DMS153 treated with DMSO at 0.1 percent for 48 hours (cell line): ENCODE measurements around the gene COA1.
"Not testable (repeated sequence)": the region's sequence is repeated elsewhere in the genome, so short reads cannot be mapped to it uniquely, and the experiment has no call there.

ENCODE experiments used
- DNase-seq: peaks from one replicate; lab custom pipeline; 2025; ENCODE audit not compliant: unreplicated experiment; lab: John Stamatoyannopoulos, UW

Gene COA1

DNA sequence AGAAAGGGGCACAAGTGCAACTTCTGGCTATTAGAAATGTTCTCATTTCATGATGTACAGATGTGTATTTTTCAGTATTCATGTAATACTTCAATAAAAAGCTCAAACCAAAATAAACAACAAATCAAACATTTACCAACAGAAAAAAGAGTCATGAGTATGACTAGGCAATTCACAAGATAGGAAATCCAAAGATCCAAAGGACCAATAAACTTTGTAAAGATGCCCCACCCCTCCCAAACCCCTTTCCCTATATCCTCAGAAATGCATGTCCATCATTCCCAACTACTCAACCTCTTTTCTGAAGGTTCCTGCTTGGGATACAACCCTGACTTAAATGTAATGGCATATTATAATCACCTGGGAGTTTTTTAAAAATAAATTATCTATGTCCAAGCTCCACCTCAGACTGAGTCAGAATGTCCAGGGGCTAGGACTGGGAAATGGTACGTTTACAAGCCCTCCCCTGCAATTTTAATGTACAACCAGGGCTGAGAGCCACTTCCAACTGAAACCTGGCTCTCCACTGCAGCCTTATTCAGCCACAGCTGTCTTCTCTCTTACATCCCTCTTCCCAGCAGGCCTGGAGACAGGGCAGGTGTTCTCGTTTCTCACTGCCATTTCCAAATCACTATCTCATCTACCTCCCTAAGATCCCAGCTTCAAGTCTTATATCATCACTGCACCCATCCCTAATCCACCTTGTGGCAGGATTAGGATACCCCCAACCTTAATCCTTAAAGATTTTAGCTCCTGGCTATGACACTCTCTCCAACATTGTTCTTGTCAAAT, 36.5 kb downstream of the COA1 start:
- no peak for DNase-seq

- no peak for DNase-seq
Measured at GRCh38 chr7:43691611-43692010, 37.7 kb downstream of the COA1 start.

DNA sequence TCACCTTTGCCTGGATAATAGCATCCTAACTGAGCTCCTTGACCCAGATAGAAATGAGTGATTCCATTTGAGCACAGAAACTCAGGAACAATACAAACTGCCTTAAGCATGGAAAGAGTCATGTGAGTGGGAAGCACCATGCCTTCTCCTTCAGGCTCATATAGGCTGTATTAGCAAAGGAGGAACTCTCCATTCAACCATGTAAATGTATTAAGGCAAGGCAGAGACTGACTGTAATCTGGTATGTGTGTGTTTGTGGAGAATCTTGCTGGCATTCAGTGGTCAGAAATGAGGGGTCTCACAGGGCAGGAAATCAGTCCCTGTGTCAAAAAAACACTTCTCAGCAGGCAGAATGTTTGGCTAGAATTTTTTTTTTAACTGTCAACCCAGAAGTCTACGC, 40.2 kb downstream of the COA1 start:
- DNase-seq: no peak

DNA sequence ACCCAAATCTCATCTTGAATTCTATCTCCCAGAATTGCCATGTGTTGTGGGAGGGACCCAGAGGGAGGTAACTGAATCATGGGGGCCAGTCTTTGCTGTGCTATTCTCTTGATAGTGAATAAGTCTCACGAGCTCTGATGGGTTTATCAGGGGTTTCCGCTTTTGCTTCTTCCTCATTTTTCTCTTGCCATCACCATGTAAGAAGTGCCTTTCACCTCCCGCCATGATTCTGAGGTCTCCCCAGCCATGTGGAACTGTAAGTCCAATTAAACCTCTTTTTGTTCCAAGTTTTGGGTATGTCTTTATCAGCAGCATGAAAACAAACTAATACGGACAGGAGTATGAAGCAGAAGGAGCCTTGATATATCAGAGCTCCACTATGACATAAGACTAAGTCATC, 41.5 kb downstream of the COA1 start:
- DNase-seq: not testable (repeated sequence)

- DNase-seq: no peak
Measured at GRCh38 chr7:43686991-43687390, 42.3 kb downstream of the COA1 start.

- no peak for DNase-seq
Measured at GRCh38 chr7:43680736-43681135, 48.6 kb downstream of the COA1 start.

DNA sequence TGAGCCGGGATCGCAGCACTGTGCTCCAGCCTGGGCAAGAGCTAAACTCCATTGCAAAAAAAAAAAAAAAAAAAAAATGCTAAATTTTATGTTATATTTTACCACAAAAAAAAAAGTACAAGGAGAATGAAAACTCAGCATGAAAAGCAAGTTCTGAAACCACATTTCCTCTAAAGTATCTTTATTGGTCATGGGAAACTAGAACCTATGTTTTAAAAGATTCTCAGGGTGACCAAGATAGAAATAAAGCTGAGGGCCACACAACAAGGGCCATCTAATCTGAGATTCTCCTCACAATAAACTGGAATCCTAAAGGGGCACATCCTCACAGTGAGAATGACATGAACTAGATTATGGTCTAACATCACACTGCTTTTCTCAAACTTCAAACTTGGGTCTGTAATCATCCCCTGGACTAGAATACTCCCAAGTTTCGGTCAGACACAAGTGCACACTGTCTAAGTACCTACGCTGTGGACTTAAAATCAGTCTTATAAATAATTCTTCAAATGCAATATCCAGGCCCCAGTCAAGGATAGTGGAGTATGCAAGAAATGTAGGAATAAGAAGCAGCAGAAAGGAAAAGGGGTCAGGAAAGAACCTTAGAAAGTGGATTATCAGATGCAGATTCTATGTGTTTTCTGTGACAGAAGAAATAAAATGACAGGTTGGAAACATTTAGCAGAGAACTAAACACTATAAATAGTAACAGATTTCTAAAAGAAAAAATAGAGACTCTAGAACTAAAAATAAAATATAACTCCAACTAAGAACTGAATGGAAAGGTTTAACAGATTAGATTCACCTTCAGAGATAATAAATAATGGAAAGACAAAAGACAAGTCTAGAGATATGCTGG, 49.9 kb downstream of the COA1 start:
- no peak for DNase-seq

GRCh38 chr7:43678315-43678714, 51.0 kb downstream of the COA1 start:
- no peak for DNase-seq

DNA sequence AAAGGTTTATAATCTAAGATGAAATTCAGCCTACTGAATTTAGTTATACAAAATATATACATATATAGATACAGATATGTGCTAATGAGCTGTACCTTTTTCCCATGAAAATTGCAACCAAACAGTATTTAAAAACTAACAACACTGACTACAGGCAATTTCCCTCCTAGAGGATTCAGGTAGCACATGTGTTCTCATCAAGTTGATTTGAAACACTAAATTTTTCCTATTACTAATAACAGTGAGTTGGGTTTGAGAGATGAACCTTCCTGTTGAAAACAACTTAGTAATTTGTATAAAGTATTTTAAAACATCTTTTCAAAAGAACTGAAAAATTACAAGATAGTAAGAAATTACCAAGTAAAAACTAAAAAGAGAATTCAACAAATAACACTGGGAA, 51.5 kb downstream of the COA1 start:
- DNase-seq: no peak

DNA sequence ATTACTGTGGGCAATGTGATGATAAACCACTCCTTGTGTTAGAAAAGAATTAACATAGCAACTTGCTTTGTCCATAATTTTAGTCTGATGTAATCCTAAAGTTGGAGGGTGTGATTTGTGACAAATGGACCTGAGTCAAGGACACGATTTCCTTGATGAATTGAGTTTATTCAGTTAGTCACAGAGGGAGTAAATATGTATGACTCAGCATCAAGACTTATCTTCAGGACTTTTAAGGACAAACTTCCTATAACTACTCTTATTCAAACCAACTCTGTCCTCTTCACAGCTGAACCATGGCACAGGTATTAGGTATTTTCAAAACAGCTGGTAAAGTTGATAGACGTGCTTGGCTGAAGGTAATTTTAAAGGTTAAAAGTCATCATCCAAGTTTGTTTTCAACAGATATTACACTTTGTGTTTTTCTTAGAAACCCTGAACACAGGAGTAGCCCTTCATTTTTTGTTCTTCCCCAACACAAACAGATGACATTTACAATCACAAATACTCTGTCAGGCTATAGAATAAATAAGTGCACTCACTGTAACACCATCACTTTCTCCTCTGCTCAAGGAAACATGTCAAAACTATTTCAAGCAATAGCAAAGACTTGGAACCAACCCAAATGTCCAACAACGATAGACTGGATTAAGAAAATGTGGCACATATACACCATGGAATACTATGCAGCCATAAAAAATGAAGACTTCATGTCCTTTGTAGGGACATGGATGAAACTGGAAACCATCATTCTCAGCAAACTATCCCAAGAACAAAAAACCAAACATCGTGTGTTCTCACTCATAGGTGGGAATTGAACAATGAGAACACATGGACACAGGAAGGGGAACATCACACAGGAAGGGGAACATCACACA, 54.5 kb downstream of the COA1 start:
- no peak for DNase-seq

GRCh38 chr7:43673243-43673976, 55.9 kb downstream of the COA1 start:
- not testable (repeated sequence) for DNase-seq

DNA sequence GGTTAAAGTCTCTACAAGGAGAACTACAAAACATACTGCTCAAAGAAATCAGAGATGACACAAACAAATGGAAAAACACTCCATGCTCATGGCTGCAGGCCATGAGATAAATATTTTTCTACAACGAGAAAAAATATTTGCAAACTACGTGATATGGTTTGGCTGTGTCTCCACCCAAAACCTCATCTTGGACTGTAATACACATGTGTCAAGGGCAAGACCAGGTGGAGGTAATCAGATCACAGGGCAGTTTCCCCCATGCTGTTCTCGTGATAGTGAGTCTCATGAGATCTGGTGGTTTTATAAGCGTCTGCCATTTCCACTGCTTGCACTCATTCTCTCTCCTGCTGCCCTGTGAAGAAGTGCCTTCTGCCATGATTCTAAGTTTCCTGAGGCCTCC, 57.8 kb downstream of the COA1 start:
- no peak for DNase-seq

- no peak for DNase-seq
Measured at GRCh38 chr7:43669286-43670081, 59.8 kb downstream of the COA1 start.

GRCh38 chr7:43668035-43668434, 61.3 kb downstream of the COA1 start:
- no peak for DNase-seq

GRCh38 chr7:43666938-43667337, 62.4 kb downstream of the COA1 start:
- no peak for DNase-seq

DNA sequence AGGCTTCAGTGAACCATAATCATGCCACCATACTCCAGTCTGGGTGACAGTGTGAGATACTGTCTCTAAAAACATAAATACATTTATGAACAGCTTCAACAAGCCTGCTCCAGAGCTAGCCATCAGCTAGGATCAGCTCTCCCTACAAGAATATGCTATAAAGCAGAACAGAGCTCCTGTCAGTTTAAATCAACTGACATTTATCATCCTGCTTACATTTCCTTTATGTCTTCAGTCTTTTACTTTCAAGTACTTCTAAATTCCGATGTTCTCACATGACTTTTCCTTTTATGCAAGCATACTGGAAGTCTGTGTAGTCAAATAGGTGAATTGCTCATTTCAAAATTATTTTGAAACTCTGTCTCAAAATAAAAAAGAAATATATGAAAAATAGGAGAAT, 64.6 kb downstream of the COA1 start:
- DNase-seq: no peak

DNA sequence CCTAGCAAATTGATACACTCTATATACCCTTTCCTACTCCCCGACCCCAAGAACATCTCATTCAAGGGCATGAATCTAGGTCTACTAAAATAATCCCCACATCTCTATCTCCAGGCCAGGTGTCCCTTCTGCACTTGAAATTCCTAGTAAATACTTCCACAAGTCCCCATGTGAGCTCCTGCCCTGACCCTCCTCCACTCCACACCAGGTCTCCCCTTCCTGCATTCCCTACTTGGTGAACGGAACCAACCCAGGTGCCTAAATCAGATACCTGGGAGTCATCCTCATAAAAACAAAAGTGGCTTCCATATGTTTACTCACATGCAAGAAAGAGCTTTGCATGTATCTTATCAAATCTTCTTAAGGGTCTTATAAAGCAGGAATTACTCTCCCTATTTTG, 69.2 kb downstream of the COA1 start:
- DNase-seq: no peak

DNA sequence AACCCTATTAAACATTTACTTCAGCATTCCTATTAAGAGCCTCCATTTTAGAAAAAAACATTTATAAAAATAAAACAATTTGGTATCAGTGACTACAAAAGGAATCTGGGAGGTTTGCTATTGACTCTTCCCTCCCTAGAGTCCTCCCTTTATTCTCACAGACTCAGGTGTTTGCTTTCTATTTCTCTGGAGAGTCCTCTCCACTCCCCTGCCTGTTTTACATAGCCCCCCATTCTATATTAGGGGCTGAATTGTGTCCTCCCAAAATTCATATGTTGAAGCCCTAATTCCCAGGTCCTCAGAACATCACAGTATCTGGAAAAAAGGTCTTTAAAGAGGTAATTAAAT, 69.8 kb downstream of the COA1 start:
- DNase-seq: no peak

- no peak for DNase-seq
Measured at GRCh38 chr7:43658718-43659548, 70.4 kb downstream of the COA1 start.
